GM23248 (cell line): ENCODE data around the gene DOCK9.

Experiments used
- EZH2 ChIP-seq: fragments of 200-600 bp; sonication (generic); IDR thresholded peaks from 2 replicates; pipeline ENCODE4 v1.6.1; 2018; ENCODE audit warnings: antibody characterized with exemption, mild to moderate bottlenecking; ENCODE audit not compliant: insufficient read depth, poor library complexity, severe bottlenecking
- EZH2phosphoT487 ChIP-seq: fragments of 200-600 bp; sonication (generic); IDR thresholded peaks from 2 replicates; pipeline ENCODE4 v1.6.1; 2018; ENCODE audit warnings: antibody characterized with exemption, moderate library complexity, mild to moderate bottlenecking, low read depth; ENCODE audit not compliant: insufficient read depth

GRCh38 chr13:98837896-98838295 lies 140.0 kb downstream of the DOCK9 start:
- TF ChIP-seq EZH2 (no peak), EZH2phosphoT487 (no peak)
